HG03354 (cell line): ENCODE data around the gene OGG1.

Source experiments
- ATAC-seq: cut with Tn5 transposase; IDR thresholded peaks from one replicate; pipeline ENCODE4 v1.9.1; 2021; ENCODE audit warnings: mild to moderate bottlenecking; ENCODE audit not compliant: unreplicated experiment, poor library complexity, severe bottlenecking

Gene OGG1

GRCh38 chr3:9780910-9781309, 31.2 kb downstream of the OGG1 start:
- no peak for ATAC-seq

DNA sequence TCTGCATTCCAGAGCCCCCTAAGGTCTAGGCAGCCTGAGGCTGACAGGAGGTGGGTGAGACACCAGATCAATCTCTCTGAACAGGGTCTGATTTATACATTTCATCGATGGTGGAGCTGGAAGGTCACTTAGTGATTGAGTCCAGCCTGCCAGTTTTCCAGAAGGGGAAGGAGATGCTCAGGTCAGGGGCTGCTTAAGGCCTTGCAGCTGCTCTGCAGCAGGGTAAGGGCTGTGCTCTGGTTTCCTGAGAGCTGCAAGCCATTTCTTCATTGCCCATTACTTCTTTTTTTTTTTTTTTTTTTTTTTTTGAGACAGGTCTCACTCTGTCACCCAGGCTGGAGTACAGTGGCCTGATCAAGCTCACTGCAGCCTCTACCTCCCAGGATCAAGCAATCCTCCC, 31.8 kb downstream of the OGG1 start:
- ATAC-seq = no peak

- no peak for ATAC-seq
Measured at GRCh38 chr3:9781978-9782603, 32.3 kb downstream of the OGG1 start.

DNA sequence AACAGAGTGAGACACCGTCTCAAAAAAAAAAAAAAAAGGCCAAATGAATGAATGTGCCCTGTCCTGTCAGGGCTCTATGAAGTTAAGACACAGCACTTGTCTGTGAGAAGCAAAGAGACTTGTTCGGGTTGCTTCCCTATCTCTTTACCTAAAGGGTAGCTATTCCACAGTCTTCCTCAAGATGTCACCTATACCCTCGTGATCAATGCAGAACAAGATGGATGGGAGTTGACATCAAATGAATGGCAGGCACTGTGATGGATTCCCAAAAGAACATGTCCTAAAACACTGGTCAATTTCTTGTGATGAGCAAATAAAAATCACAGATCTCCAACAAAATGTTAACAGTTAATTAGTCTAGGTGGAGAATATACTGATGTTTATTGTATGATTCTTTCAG, 33.0 kb downstream of the OGG1 start:
- no peak for ATAC-seq

DNA sequence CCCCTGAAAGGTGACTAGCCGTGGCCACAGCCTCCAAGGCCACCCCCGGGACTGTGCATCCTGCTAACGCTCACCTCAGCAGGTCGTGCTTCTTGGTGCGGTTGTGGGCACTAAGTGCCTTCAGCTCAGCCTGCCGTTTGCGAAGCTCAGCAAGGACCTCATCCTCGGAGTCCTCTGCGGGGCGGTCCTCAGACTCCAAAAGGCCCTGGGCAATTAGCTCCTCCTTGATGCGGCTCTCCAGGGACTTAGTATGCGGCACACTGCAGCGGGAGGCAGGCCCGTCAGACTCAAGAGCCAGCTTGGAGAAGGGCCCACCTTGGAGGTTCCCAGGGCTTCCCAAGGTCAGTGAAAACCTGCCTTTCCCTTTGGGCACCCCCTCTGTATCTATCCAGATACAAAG, 34.2 kb downstream of the OGG1 start:
- no peak for ATAC-seq

- ATAC-seq = no peak
Measured at GRCh38 chr3:9784965-9785364, 35.2 kb downstream of the OGG1 start.

DNA sequence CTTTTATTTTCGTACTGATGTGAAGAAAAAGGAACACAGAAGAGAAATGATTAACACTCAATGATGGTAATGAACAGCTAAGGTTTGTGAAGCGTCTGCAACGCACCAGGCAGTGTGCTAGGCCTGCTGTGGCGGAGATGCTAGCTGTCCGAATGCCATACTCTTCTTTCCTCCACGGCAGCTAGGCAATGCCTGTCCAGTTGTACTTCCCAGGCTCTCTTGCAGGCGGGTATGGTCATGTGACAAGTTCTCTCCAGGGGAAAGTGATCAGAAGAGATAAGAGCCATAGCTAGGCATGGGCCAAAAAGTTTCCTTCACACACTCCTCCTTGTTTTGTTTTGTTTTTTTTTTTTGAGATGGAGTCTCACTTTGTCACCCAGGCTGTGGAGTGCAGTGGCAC, 35.9 kb downstream of the OGG1 start:
- ATAC-seq = no peak

DNA sequence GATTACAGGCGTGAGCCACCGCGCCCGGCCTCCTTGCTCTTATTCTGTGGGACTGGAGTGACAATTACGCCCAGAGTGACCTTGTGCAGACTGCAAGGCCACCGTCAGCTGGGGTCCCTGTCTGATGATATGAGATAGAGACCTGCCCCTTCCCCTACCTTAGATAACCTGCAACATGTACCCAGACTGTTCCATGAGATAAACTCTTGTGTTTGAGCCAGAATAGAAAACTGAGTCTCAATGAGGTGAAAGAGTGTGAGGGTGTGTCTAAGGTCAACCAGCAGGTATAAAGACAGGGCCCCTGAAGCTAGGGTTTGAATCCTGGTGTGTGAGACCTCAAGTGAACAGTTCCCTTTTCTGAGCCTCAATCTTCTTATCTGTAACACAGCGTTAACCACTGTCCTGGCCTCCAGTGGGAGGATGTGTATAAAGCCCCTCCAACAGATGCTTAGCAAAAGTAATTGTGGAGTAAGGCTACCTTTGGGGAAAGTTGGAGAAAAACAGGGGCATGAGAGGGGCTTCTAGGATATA, 36.5 kb downstream of the OGG1 start:
- no peak for ATAC-seq

DNA sequence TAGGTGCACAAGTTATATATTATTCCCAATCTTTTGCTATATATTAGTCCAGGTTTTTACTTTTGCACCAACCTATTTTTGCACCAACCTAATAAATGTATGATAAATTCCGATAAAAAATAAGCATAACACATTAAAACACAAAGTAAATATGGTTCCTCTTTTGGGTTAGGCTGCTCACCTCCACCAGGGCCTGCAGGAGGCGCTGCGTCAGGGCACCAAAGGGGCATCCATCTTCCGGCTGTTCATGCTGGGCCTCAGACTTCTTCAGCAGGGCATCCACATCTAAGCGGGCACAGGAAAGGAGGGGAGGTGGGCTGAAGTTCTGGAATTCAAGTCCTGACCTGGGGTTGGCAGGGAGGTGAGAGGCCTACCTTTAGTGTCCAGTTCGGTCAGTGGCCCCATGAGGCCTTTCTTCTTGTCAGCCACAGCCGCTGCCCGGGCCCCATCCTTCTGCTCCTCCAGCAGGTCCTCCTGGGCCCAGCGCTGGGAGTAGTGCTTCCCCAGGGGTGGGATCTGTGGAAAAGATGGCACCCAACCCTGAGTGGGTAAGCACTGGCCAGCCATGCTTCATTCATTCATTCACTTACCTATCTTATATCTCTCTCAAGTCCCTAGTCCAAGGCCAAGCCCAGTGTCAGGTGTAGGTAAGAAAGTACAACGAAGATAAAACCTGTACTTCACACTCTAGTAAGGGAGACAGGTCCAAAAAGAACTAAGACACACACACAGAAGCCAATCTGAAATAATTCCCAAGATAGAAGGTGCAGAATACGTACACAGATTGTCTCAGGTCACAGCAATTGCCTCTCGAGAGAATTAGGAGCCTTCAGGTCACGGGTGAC, 37.3 kb downstream of the OGG1 start:
- ATAC-seq = no peak

DNA sequence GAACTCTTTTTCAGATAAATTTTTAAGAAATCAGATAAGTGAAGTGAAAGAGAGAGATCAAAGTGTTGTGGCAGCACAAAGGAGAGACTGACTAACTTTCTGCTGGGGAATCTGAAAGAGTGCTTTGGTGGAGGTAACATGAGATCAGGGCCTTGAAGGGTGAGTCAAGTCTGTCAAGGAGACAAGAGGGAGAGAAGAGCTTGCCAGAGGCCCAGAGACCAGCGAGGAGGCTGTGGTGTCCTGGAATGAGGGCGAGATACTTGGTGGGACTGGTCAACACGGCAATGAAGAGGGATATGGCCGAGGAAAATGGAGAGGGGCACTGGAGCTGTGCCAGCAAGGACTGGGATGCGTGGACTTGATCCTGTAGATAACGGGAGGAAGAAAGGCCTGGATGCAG, 38.0 kb downstream of the OGG1 start:
- ATAC-seq = no peak

- no peak for ATAC-seq
Measured at GRCh38 chr3:9791127-9791526, 41.4 kb downstream of the OGG1 start.

DNA sequence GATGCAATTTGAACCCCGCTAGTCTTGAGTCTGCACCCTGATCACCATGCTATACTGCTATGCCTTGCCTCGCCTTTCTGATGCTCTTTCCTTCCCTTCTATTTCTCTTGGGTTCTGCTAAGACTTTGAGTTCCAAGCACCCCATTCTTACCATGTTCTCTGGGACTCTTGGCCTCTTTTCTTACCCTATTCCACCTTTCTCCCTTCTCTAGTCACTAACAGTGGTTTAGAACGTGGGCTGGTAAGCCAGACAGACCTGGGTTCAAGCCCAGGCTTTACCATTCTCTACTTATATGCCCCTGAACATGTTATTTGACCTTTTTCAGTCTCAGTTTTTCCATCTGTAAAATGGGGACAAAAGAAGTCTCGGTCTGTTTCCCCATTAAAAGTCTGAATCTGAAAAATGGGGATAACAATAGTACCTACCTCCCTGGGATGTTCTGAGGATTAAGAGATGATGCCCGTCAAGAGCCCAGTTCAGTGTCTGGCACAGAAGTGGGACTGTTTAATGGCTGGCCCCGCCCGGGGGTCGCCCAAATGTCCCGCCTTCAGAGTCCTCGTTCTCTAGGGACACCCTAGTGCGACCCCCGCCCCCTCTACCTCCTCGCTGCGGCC, 42.1 kb downstream of the OGG1 start:
- ATAC-seq = no peak

DNA sequence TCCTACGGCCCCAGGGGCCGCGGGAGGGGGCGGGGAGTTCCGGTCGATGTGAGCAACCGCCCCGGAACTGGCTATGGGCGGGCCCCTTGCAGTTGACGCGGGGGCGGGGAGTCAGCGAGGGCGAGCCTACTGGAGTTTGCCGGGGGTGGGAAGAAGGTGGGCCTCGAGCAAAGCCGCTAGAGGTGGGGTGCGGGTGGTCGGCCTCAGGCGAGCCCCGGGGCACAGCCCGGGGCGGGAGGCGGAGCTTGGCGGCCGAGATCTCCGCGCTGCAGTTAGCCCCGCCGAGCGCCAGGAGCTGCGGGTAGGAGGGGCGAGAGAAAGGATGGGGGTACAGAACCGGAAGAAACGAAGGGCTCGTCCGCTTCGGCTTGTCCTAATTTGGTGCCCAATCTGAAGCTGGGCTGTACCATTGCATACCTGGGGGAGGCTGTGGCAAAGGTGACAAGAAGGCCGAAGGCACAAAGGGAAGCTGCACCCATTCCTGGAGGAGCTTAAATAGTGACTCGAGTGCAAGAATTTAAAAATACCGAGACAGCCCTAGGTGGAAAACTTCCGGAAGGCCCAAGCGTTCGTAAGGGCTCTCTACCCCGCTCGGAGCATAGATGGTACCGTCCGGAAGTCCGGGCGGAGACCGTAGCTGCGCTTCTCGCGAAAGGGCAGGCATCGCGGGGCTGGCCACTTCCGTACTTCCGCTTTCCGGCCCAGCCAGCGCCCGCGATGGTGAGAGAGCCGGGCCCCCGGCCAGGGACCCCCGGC, 42.8 kb downstream of the OGG1 start, which contains the start of the genes ARPC4 and TADA3:
TSS of gene ARPC4 (plus strand) at position 678 of the 756 bp plus-strand sequence. CDS start at position 718, 40 bp downstream.
TSS of gene TADA3 (minus strand) at position 69 of the 756 bp plus-strand sequence. CDS start 1,007 bp downstream, outside the sequence.
- peak; percentile 89 for ATAC-seq

DNA sequence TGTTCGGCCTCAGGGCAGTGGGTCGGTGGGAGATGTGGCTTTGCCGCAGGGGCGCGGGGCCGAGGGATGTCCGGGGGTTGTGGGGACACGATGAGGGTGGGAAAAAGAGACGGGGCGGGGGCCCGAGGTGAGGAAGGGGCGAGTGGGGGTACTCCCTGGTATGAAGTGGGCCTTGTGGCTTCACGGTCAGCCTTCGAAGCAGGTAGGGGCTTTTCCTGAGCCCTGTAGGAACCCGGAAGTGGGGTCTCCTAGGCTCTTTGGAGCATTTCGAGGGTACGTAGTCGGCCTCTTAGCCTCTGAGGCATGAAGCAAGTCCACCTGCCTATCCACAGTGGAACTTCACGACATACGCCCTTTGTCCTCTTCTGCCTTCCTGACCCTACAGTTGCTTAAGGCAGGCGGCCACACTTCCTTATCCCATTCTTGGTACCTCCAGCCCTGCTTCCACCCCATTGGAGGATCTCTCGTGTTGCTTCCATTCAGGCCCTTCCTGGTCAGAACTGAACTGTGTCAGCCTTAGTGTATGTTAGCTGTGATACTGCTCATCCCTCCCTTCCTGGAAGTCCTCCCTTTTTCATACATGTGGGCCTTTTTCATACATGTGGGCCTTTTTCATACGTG, 43.5 kb downstream of the OGG1 start:
- ATAC-seq = no peak

DNA sequence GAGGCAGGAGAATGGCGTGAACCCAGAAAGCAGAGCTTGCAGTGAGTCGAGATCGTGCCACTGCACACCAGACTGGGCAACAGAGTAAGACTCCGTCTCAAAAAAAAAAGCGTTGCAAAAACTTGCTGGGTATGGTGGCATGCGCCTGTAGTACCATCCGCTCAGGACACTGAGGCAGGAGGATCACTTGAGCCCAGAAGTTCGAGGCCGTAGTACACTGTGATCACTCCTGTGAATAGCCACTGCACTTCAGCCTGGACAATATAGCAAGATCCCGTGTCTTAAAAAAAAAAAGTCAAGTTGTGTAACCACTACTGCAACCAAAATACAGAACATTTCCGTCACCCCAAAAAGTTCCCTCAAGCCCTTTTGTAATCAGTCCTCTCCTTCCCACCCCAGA, 44.6 kb downstream of the OGG1 start:
- no peak for ATAC-seq

DNA sequence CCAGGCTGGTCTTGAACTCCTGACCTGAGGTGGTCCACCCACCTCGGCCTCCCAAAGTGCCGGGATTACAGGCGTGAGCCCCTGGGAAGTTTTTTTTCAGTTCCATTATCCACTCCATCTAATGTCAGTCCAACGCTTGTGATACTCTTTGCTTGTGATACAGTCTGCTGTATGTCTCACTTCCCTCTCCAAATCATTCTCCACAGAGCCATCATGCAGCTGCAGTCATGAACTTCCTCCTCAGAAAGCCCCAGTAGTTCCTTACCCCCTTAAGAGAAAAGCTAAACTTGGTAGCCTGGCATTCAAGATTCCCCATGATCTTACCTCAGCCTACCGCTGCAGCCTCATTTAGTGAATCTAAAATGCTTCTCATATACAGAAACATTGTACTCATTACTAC, 45.5 kb downstream of the OGG1 start:
- no peak for ATAC-seq

DNA sequence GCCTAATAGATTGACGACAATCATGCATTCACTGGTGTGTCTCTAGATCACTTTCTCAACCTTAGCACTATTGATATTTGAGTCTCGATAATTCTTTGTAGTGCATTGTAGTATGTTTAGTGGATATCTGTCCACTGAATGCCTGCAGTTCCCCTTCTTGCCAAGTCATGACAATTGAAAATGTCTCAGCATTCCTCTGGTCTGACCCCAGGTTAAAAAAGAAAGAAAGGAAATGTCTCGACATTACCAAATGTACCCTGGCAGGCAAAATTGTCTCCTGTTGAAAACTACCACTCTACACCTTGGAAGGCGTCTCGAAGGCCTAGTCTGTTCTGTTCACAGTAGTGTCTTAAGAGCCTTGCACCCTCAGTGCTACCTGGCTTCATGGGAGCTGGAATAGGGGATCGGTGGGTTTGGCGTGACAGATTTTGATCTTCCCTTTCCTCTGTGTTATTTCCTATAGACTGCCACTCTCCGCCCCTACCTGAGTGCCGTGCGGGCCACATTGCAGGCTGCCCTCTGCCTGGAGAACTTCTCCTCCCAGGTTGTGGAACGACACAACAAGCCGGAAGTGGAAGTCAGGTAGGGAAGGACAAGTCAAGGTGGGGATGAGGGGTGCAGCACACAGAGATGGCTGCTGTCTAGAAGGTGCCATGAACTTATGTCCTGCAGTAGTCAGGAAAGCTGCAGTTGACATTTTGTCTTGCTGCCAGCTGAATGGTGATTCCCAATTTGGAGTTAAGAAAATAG, 47.6 kb downstream of the OGG1 start:
- ATAC-seq = no peak

- no peak for ATAC-seq
Measured at GRCh38 chr3:9800529-9800928, 50.8 kb downstream of the OGG1 start.

- ATAC-seq = no peak
Measured at GRCh38 chr3:9803494-9803893, 53.7 kb downstream of the OGG1 start.
